ENCODE results near the gene AMPD1.

AMPD1 gene

GRCh38 chr1:114696810-114697209 is 1.5 kb upstream of the AMPD1 start:
- no peak for DNase-seq

- no peak for DNase-seq
Observed at GRCh38 chr1:114694540-114695310, 621 bp downstream of the AMPD1 start.

GRCh38 chr1:114692947-114693346 is 2.4 kb downstream of the AMPD1 start:
- DNase-seq: no peak

GRCh38 chr1:114691061-114691460 is 4.3 kb downstream of the AMPD1 start:
- no peak for DNase-seq

- no peak for DNase-seq
Observed at GRCh38 chr1:114690148-114690547, 5.2 kb downstream of the AMPD1 start.

GRCh38 chr1:114688526-114688925 is 6.8 kb downstream of the AMPD1 start:
- no peak for DNase-seq

GRCh38 chr1:114685851-114686250 is 9.5 kb downstream of the AMPD1 start:
- no peak for DNase-seq

- DNase-seq: no peak
Observed at GRCh38 chr1:114677691-114678090, 17.7 kb downstream of the AMPD1 start.

- no peak for DNase-seq
Observed at GRCh38 chr1:114676115-114676514, 19.2 kb downstream of the AMPD1 start.

- DNase-seq: no peak
Observed at GRCh38 chr1:114671939-114672275, 23.4 kb downstream of the AMPD1 start.

- DNase-seq: no peak
Observed at GRCh38 chr1:114671011-114671938, 24.1 kb downstream of the AMPD1 start.

- no peak for DNase-seq
Observed at GRCh38 chr1:114670083-114671010, 25.0 kb downstream of the AMPD1 start.

- no peak for DNase-seq
Observed at GRCh38 chr1:114669562-114670082, 25.7 kb downstream of the AMPD1 start, which contains the start of gene DENND2C. DENND2C (minus strand) TSS chr1:114670049; CDS start chr1:114625984, 44,065 bp downstream.

- DNase-seq: no peak
Observed at GRCh38 chr1:114668784-114669561, 26.4 kb downstream of the AMPD1 start.

- DNase-seq: no peak
Observed at GRCh38 chr1:114668373-114668772, 27.0 kb downstream of the AMPD1 start.

- DNase-seq: no peak
Observed at GRCh38 chr1:114666954-114667353, 28.4 kb downstream of the AMPD1 start.

GRCh38 chr1:114660238-114660637 is 35.1 kb downstream of the AMPD1 start:
- no peak for DNase-seq

GRCh38 chr1:114651893-114652292 is 43.5 kb downstream of the AMPD1 start:
- no peak for DNase-seq

- no peak for DNase-seq
Observed at GRCh38 chr1:114648503-114648902, 46.8 kb downstream of the AMPD1 start.

- no peak for DNase-seq
Observed at GRCh38 chr1:114641377-114641776, 54.0 kb downstream of the AMPD1 start.

GRCh38 chr1:114638910-114639309 is 56.4 kb downstream of the AMPD1 start:
- no peak for DNase-seq

GRCh38 chr1:114632427-114632826 is 62.9 kb downstream of the AMPD1 start:
- no peak for DNase-seq

Data from NCI-H1417 treated with DMSO at 0.1 percent for 48 hours (cell line).